ENCODE data around the gene TBC1D3B.
"Not testable (repeated sequence)": the region's sequence is repeated elsewhere in the genome, so short reads cannot be mapped to it uniquely, and the experiment has no call there.

TBC1D3B gene

GRCh38 chr17:36182176-36183000 lies 6.0 kb upstream of the TBC1D3B start:
- in situ Hi-C loops (cut with MboI; ENCODE audit: low sequenced_read_pairs): loop anchor here (5.0 kb wide), 1 partner anchor 70 kb away; no protein-coding TSS in a partner anchor

GRCh38 chr17:36181446-36182175 lies 5.2 kb upstream of the TBC1D3B start:
- in situ Hi-C loops (cut with MboI; ENCODE audit: low sequenced_read_pairs): loop anchor here (5.0 kb wide), 1 partner anchor 69 kb away; no protein-coding TSS in a partner anchor

GRCh38 chr17:36168836-36169235 lies 7.6 kb downstream of the TBC1D3B start:
- in situ Hi-C loops (cut with MboI; ENCODE audit: low sequenced_read_pairs): not testable (repeated sequence)

GRCh38 chr17:36153895-36154610 lies 22.4 kb downstream of the TBC1D3B start:
- in situ Hi-C loops (cut with MboI; ENCODE audit: low sequenced_read_pairs): no loop called here

GRCh38 chr17:36152639-36153120 lies 23.8 kb downstream of the TBC1D3B start:
- in situ Hi-C loops (cut with MboI; ENCODE audit: low sequenced_read_pairs): no loop called here

- in situ Hi-C loops (cut with MboI; ENCODE audit: low sequenced_read_pairs): no loop called here
Measured at GRCh38 chr17:36151891-36152638, 24.4 kb downstream of the TBC1D3B start.

GRCh38 chr17:36149296-36149820 lies 27.1 kb downstream of the TBC1D3B start:
- in situ Hi-C loops (cut with MboI; ENCODE audit: low sequenced_read_pairs): loop anchor here (10.0 kb wide), 2 partner anchors 75 to 175 kb away; no protein-coding TSS in a partner anchor

GRCh38 chr17:36148559-36149295 lies 27.7 kb downstream of the TBC1D3B start:
- in situ Hi-C loops (cut with MboI; ENCODE audit: low sequenced_read_pairs): loop anchor here (10.0 kb wide), 2 partner anchors 74 to 174 kb away; no protein-coding TSS in a partner anchor

- in situ Hi-C loops (cut with MboI; ENCODE audit: low sequenced_read_pairs): loop anchor here (10.0 kb wide), 2 partner anchors 73 to 173 kb away; no protein-coding TSS in a partner anchor
Measured at GRCh38 chr17:36147601-36148000, 28.8 kb downstream of the TBC1D3B start.

GRCh38 chr17:36144981-36145729 lies 31.3 kb downstream of the TBC1D3B start:
- in situ Hi-C loops (cut with MboI; ENCODE audit: low sequenced_read_pairs): loop anchor here (10.0 kb wide), 2 partner anchors 70 to 170 kb away; no protein-coding TSS in a partner anchor

GRCh38 chr17:36144014-36144413 lies 32.4 kb downstream of the TBC1D3B start:
- in situ Hi-C loops (cut with MboI; ENCODE audit: low sequenced_read_pairs): loop anchor here (10.0 kb wide), 2 partner anchors 69 to 169 kb away; no protein-coding TSS in a partner anchor

GRCh38 chr17:36142806-36143205 lies 33.6 kb downstream of the TBC1D3B start:
- in situ Hi-C loops (cut with MboI; ENCODE audit: low sequenced_read_pairs): loop anchor here (10.0 kb wide), 2 partner anchors 68 to 168 kb away; no protein-coding TSS in a partner anchor

- in situ Hi-C loops (cut with MboI; ENCODE audit: low sequenced_read_pairs): loop anchor here (10.0 kb wide), 2 partner anchors 67 to 167 kb away; no protein-coding TSS in a partner anchor
Measured at GRCh38 chr17:36142235-36142634, 34.2 kb downstream of the TBC1D3B start.

GRCh38 chr17:36136439-36136838 lies 40.0 kb downstream of the TBC1D3B start:
- in situ Hi-C loops (cut with MboI; ENCODE audit: low sequenced_read_pairs): no loop called here

GRCh38 chr17:36136036-36136435 lies 40.4 kb downstream of the TBC1D3B start:
- in situ Hi-C loops (cut with MboI; ENCODE audit: low sequenced_read_pairs): no loop called here

GRCh38 chr17:36135465-36135864 lies 41.0 kb downstream of the TBC1D3B start:
- in situ Hi-C loops (cut with MboI; ENCODE audit: low sequenced_read_pairs): no loop called here

- in situ Hi-C loops (cut with MboI; ENCODE audit: low sequenced_read_pairs): no loop called here
Measured at GRCh38 chr17:36133602-36134236, 42.7 kb downstream of the TBC1D3B start.

- in situ Hi-C loops (cut with MboI; ENCODE audit: low sequenced_read_pairs): no loop called here
Measured at GRCh38 chr17:36132421-36132831, 44.0 kb downstream of the TBC1D3B start.
